Measurements from ENCODE around the gene ANKRD53. TPM values are rescaled to one million over a fixed set of nuclear protein-coding genes. Genes with fewer than 3 reads are reported as not detected.

ANKRD53 gene
- total and polyA plus RNA-seq, 2 donors (not counting 1 experiment from before 2014, with no cell fraction given): 0.84 TPM

- ChIA-PET POLR2A (interaction anchor here (0.7 to 1.1 kb wide), 2 partner anchors 23 to 130 kb away, joined by 3 read pairs; partner anchors contain the start of gene ANKRD53), CTCF (interaction anchor here (0.6 to 3.4 kb wide), 20 partner anchors 8 to 697 kb away, joined by 3 to 49 read pairs (median 4); partner anchors contain the start of genes ANKRD53, MCEE, MPHOSPH10 and NAGK)
- H3K4me1 Mint-ChIP-seq: peaks cover 7% of the 10 kb centered on the region
- peaks cover 4 to 11% of the 10 kb centered on the region in 2 donors for H3K4me1 ChIP-seq (ENCODE audit: control insufficient read depth in 2 of 2, insufficient read depth in 2 of 2, low read length in 2 of 2)
- H3K27ac Mint-ChIP-seq: peak overlapping the region; percentile 53
- WGBS (ENCODE audit: insufficient coverage): 13% methylated on average over 17 of the region's 21 CpGs
- TF ChIP-seq EZH2 (IDR thresholded peaks at IDR 0.05; ENCODE audit: borderline replicate concordance, insufficient read depth, low read depth, low read length, poor library complexity, severe bottlenecking): no peak
- peak; percentile 94 for TF ChIP-seq CTCF (IDR thresholded peaks at IDR 0.05)
- peak overlapping the region; percentile 60 for H3K9ac ChIP-seq (ENCODE audit: low read length)
- H3K27me3 ChIP-seq (replicated peaks in 1 of 4; ENCODE audit: control extremely low read depth in 1 of 4, control insufficient read depth in 3 of 4, insufficient read depth in 4 of 4, low read length in 3 of 4): no peaks in the 10 kb centered on the region
- H3K9me3 ChIP-seq (ENCODE audit: control extremely low read depth in 1 of 3, control insufficient read depth in 2 of 3, insufficient read depth in 1 of 3, low read length in 2 of 3): peaks cover 0 to 5% (median 0%) of the 10 kb centered on the region in 3 donors
- peak overlapping the region; percentile 84 for H3K4me2 ChIP-seq (replicated peaks; ENCODE audit: low read depth, low read length, poor library complexity, severe bottlenecking)
- DNase-seq: peak; percentile 87
- H3K36me3 ChIP-seq (replicated peaks in 1 of 2; ENCODE audit: control extremely low read depth in 1 of 2, control insufficient read depth in 1 of 2, extremely low read depth in 1 of 2, insufficient read depth in 2 of 2, low read length in 1 of 2): no peaks in the 10 kb centered on the region
- peak overlapping the region; percentile 69 for H3K4me3 Mint-ChIP-seq
- peaks cover 5% of the 10 kb centered on the region for H3K79me2 ChIP-seq (ENCODE audit: control insufficient read depth, insufficient read depth, low read length)
- peaks cover 12% of the 10 kb centered on the region for H3K27me3 Mint-ChIP-seq
- peak; percentile 97 for ATAC-seq (ENCODE audit: low read depth)
- H2AFZ ChIP-seq (ENCODE audit: insufficient read depth, low read depth, low read length, poor library complexity, severe bottlenecking): peak overlapping the region; percentile 96
- no peaks in the 10 kb centered on the region for H3K9me3 Mint-ChIP-seq (ENCODE audit: insufficient read depth)
- H3K4me3 ChIP-seq (ENCODE audit: control extremely low read depth in 1 of 5, extremely low read depth in 1 of 5, insufficient read depth in 1 of 5, low read depth in 2 of 5, low read length in 4 of 5): peak overlapping the region in 4 of 5 experiments; percentile 31 to 76 (median 40)
- H3K27ac ChIP-seq (ENCODE audit: low read length in 2 of 2): peak overlapping the region in 1 of 2 donors; percentile 46
- intact Hi-C loops (cut with micrococcal nuclease): loop anchor here (1.0 kb wide), 2 partner anchors 24 to 36 kb away; no protein-coding TSS in a partner anchor
- no peaks in the 10 kb centered on the region for H4K20me1 ChIP-seq (ENCODE audit: control insufficient read depth, insufficient read depth, low read length, poor library complexity, severe bottlenecking)
These were observed 22.6 kb downstream of the ANKRD53 start for GRCh38 chr2:71000780-71001591.
